ENCODE results near the gene UTP18.
A peak's percentile ranks its signal among the peaks of the same experiment; 100 is the strongest.
"Not testable (repeated sequence)": the region's sequence is repeated elsewhere in the genome, so short reads cannot be mapped to it uniquely, and the experiment has no call there.

UTP18 gene

GRCh38 chr17:51259564-51260236 is 646 bp upstream of the UTP18 start, which contains the start of gene MBTD1:
Gene MBTD1 (minus strand): TSS chr17:51260049. CDS start chr17:51225161, 34,888 bp downstream.
- DNase-seq: peak; percentile 97 to 98

- peak in 1 of 2 experiments; percentile 11 for DNase-seq
Observed at GRCh38 chr17:51261024-51261963, 948 bp downstream of the UTP18 start.

- no peak for DNase-seq
Observed at GRCh38 chr17:51263006-51263405, 2.7 kb downstream of the UTP18 start.

DNA sequence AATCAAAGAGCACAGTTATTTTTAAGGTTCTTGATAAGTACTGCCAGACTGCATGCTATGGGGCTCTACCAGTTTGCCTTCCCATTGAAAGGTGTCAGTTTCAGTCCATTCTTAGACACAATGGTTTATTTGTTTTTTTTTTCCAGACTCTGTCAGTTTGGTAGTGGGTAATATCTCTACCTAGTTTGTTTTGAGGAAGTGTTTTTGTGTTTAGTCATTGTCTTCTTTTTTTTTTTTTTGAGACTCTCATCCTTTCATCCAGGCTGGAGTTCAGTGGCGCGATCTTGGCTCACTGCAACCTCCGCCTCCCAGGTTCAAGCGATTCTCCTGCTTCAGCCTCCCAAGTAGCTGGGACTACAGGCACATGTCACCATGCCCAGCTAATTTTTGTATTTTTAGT is 4.1 kb downstream of the UTP18 start:
- DNase-seq: not testable (repeated sequence)

DNA sequence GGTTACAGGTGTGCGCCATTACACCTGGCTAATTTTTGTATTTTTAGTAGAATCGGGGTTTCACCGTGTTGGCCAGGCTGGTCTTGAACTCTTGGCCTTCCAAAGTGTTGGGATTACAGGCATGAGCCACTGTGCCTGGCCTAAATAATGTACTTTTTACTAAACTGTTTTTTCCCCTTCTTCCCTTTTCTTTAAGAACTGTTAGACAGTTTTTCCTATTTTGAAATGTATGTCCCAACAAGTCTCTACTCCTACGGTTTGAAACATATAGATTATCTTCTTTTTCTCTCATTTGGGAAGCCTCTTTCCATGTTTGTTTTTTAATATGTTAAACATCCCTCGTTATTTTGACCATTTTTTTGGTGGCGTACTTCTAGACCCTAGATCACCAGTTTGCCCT is 9.6 kb downstream of the UTP18 start:
- DNase-seq: no peak

DNA sequence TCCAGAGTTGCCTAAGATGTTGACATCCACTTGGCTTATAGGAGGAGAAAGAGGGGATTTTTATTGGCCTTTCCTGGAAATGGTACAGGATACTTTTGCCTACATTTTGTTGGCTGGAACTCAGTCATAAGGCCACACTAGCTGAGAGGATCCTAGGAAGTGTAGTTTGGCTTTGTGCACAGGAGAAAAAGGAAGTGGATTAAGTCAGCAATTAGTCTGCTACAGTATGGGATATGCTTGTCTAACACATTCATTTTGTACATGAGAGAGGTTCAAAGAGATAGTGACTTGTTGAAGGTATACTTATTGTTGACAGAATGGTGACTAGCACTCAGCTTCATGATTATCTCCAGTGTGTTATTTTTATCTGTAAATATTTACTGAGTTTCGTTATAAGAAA is 10.3 kb downstream of the UTP18 start:
- no peak for DNase-seq

- no peak for DNase-seq
Observed at GRCh38 chr17:51272812-51273211, 12.5 kb downstream of the UTP18 start.

GRCh38 chr17:51275381-51275780 is 15.0 kb downstream of the UTP18 start:
- DNase-seq: no peak

- DNase-seq: no peak
Observed at GRCh38 chr17:51279183-51279582, 18.8 kb downstream of the UTP18 start.

DNA sequence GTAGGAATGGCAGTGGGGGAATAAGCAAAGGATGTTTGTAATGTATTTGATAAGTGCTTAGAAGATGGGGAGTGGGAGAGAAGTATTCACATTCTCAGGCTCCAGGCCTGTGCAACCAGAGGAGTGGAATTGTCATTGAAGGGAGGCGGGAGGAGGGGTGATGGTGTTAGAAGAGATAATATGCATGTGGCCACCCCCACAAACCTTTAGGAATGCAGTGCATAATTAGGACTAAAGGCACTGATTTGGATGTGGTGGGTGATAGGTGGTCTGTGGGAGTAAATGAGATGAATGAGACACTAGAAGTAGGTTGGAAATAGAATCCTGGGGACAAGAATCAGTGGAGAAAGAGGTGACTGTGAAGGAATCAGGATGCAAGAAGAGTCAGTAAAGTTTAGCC is 27.1 kb downstream of the UTP18 start:
- no peak for DNase-seq

DNA sequence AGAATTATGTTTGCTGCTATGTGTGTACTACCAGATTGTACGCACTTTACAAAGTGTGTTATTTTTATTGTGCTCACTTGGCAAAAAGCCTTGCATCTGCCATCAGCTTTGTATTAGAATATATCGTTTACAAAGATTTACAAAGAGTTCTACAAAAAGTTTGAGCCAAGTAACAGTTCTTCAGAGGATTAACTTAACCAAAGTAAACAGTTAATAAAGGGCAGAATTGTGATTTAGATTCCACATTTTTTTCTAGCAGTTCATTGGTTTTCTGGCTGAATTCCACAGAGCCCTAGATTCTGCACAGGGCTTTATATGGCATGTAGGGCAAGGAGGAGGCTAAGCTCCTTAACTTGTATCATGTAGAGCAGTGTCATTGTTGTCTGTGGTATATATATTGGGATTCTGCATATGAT is 29.4 kb downstream of the UTP18 start:
- no peak for DNase-seq

- DNase-seq: not testable (repeated sequence)
Observed at GRCh38 chr17:51294338-51294737, 34.0 kb downstream of the UTP18 start.

DNA sequence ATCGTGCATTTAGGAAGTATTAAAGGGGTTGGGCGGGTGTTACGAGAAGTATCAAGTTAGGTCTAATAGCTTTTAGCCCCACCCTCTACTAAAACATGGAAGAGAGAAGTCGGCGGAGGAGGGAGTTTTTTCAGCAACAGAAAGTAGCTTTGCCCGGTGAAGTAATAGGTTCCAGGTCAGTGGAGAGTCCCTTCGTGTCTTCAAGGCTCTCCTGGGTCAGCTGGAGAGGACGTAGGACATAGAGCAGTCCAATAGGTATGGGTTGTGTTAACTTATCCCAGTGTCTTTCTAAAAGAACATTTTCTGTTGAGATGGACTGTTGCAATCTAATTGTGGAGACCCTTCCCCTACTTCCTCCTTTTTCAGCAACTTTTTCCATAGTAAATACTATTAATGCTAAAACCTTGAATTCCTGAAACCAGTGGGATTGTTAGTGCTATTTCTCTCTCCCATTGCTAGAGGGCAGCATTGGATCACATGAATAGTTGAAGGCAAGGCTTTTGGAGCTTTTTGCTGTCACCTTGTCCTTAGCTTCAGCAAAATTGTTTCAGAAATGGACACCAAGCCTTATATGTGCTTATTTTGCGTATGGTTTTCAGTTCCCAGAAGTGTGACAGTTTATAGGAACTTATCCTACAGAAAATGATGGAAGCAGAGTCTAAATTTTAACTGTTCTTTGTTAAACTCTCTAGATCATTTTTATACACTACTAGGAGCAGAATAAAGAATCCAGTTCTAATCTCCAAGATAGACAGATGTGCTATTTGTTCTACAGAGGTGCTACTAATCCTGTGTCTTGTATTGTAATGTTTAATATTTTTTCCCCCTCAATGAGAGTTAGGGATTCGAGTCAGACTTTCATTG is 38.4 kb downstream of the UTP18 start:
- DNase-seq: peak; percentile 66 to 69

DNA sequence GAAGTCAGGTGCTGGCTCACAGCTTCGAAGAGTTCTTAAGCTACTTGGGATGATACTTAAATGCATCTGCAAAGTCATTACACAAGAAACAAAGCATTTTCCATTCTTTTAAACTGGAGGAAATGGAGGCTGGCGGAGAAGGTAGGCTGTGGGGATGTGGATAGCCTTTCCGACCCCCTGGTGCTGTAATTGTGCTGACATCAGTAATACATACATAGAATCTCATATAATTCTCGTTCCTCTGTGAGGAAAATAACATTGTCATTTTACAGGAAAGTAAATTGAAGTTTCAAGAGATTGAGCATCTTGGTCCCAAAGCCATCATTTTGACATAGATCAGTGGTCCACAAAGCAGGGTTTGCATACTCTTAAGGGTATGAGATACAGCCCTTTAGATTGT is 39.5 kb downstream of the UTP18 start:
- DNase-seq: no peak

- no peak for DNase-seq
Observed at GRCh38 chr17:51305182-51305581, 44.8 kb downstream of the UTP18 start.

GRCh38 chr17:51312003-51312402 is 51.7 kb downstream of the UTP18 start:
- not testable (repeated sequence) for DNase-seq

DNA sequence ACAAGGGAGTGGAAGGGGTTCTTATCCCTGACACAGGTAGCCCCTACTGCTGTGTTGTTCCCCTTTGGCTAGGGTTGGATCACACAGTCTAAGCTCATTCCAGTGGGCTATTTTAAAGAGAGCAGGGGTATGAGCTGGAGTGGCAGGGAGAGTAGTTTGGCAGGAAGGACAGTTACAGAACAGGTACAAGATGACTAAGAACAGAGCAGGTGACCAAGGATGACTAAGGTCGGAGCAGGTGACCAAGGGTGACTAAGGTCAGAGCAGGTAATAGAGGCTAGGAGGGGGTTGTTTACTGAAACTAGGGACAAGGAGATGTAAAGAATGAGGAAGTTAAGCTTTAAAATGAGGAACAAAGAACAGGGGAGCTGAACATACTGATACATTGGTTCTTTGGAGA is 58.8 kb downstream of the UTP18 start:
- DNase-seq: no peak

- peak; percentile 40 to 76 for DNase-seq
Observed at GRCh38 chr17:51322390-51323029, 62.2 kb downstream of the UTP18 start.

DNA sequence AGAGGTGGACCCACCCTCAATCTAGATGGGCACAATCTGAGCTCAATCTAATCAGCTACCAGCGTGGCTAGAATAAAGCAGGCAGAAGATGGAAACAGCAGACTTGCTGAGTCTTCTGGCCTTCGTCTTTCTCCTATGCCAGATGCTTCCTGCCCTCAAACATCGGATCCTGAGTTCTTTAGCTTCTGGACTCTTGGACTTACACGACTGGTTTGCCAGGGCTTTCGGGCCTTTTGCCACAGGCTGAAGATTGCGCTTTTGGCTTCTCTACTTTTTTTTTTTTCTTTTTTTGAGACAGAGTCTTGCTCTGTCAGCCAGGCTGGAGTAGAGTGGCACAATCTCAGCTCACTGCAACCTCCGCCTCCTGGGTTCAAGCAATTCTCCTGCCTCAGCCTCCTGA is 65.1 kb downstream of the UTP18 start:
- no peak for DNase-seq

- not testable (repeated sequence) for DNase-seq
Observed at GRCh38 chr17:51330861-51331503, 70.6 kb downstream of the UTP18 start.

GRCh38 chr17:51335006-51335590 is 74.8 kb downstream of the UTP18 start:
- no peak for DNase-seq
